HG03439 (cell line): ENCODE measurements around the gene CHMP2A.
"Not testable (repeated sequence)": the region's sequence is repeated elsewhere in the genome, so short reads cannot be mapped to it uniquely, and the experiment has no call there.

Experiments used
- ATAC-seq: cut with Tn5 transposase; IDR thresholded peaks from one replicate; pipeline ENCODE4 v1.9.1; 2021; ENCODE audit warnings: mild to moderate bottlenecking, moderate library complexity; ENCODE audit not compliant: unreplicated experiment

The CHMP2A gene

GRCh38 chr19:58513694-58514563, 41.0 kb downstream of the CHMP2A start:
- ATAC-seq = peak; percentile 67

- no peak for ATAC-seq
Measured at GRCh38 chr19:58513213-58513693, 41.7 kb downstream of the CHMP2A start.

DNA sequence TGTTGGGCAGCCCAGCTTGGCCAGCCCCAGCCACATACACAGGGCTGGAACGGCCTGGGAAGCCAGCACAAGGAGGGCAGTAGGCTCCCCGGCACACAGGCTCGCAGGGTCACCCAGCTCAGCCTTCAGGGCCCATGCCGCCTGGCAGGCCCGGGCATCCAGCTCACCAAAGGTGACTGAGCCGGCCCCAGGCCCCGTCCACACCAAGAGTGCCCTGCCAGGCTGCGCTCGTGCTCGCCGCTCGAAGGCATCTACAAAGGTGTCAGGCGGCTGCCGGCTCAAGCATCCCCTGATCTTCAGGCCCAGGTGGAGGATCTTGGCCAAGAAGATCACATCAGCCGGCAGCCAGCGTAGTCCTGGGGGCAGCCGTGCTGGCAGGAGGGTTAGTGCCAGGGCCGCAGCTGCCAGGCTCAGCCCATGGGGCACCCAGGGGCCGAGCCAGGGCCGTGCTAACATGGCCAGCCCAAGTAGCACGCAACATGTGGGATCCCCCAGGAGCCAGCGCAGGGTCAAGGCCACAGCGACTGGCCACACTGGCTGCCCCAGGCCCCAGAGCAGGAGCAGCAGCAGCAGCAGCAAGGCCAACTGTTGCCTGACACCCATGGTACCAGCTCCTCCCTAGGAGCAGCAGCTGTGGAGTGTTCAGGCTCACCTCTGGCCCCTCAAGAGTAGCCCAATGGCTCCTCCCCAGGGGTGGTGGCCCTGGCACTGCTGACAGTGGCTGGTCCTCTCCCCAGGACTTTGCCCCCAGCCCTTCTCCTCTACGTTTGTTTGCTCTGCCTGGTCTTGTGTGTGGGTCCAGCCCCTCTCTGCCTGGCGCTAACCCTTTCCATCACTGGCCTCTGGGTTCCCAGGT, 43.3 kb downstream of the CHMP2A start, which contains the start of gene SLC27A5:
Gene SLC27A5 (minus strand): TSS at position 640 of the 856 bp plus-strand sequence. CDS start 37 bp downstream, at position 603.
- ATAC-seq = no peak

GRCh38 chr19:58510084-58510862, 44.6 kb downstream of the CHMP2A start:
- no peak for ATAC-seq

- no peak for ATAC-seq
Measured at GRCh38 chr19:58509731-58510083, 45.2 kb downstream of the CHMP2A start.

DNA sequence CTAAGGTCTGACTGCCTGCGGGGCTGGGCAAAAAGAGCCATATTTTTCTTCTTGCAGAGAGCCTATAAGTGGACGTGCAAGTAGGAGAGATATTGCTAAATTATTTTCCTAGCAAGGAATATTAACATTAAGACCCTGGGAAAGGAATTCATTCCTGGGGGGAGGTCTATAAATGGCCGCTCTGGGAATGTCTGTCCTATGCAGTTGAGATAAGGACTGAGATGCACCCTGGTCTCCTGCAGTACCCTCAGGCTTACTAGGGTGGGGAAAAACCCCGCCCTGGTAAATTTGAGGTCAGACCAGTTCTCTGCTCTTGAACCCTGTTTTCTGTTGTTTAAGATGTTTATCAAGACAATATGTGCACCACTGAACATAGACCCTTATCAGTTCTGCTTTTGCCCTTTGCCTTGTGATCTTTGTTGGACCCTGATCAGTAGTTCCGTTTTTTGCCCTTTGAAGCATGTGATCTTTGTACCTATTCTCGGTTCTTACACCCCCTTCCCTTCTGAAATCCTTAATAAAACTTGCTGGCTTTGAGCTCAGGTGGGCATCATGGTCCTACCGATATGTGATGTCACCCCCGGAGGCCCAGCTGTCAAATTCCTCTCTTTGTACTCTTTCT, 47.2 kb downstream of the CHMP2A start:
- not testable (repeated sequence) for ATAC-seq
